DMS 273 treated with DMSO at 0.1 percent for 48 hours (cell line): ENCODE data around the gene MAP3K6.
"Not testable (repeated sequence)": the region's sequence is repeated elsewhere in the genome, so short reads cannot be mapped to it uniquely, and the experiment has no call there.

Source experiments
- DNase-seq: peaks from one replicate; lab custom pipeline; 2025; lab: John Stamatoyannopoulos, UW

The MAP3K6 gene, protein sequence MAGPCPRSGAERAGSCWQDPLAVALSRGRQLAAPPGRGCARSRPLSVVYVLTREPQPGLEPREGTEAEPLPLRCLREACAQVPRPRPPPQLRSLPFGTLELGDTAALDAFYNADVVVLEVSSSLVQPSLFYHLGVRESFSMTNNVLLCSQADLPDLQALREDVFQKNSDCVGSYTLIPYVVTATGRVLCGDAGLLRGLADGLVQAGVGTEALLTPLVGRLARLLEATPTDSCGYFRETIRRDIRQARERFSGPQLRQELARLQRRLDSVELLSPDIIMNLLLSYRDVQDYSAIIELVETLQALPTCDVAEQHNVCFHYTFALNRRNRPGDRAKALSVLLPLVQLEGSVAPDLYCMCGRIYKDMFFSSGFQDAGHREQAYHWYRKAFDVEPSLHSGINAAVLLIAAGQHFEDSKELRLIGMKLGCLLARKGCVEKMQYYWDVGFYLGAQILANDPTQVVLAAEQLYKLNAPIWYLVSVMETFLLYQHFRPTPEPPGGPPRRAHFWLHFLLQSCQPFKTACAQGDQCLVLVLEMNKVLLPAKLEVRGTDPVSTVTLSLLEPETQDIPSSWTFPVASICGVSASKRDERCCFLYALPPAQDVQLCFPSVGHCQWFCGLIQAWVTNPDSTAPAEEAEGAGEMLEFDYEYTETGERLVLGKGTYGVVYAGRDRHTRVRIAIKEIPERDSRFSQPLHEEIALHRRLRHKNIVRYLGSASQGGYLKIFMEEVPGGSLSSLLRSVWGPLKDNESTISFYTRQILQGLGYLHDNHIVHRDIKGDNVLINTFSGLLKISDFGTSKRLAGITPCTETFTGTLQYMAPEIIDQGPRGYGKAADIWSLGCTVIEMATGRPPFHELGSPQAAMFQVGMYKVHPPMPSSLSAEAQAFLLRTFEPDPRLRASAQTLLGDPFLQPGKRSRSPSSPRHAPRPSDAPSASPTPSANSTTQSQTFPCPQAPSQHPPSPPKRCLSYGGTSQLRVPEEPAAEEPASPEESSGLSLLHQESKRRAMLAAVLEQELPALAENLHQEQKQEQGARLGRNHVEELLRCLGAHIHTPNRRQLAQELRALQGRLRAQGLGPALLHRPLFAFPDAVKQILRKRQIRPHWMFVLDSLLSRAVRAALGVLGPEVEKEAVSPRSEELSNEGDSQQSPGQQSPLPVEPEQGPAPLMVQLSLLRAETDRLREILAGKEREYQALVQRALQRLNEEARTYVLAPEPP (N-terminal part only)

GRCh38 chr1:27366411-27367159, at the start of gene MAP3K6:
MAP3K6 (minus strand) TSS chr1:27366961; CDS start chr1:27366597, 364 bp downstream.
- DNase-seq = peak; percentile 72

DNA sequence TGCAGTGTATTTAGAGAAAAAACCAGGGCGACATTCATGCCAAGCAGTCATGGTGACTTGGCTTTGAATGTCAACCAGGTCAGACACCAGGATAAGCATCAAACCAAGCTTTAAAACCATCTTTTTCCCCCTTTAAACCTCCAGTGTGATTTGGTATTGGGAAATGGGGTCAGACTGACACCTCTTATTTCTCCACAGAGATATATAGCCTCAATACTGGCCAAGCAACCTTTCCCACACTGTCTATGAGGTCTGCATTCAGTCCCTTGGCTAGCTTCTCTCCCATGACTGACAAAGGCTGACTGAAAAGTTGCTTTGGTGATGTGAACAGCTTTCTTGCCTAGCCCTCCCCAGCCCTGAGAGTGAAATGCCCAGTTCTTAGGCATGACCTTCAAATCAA, 47.3 kb upstream of the MAP3K6 start:
- no peak for DNase-seq

- DNase-seq = no peak
These were observed 46.2 kb upstream of the MAP3K6 start for GRCh38 chr1:27413004-27413403.

- DNase-seq = no peak
These were observed 45.7 kb upstream of the MAP3K6 start for GRCh38 chr1:27412502-27412901.

GRCh38 chr1:27410709-27411108, 43.9 kb upstream of the MAP3K6 start:
- DNase-seq = no peak

DNA sequence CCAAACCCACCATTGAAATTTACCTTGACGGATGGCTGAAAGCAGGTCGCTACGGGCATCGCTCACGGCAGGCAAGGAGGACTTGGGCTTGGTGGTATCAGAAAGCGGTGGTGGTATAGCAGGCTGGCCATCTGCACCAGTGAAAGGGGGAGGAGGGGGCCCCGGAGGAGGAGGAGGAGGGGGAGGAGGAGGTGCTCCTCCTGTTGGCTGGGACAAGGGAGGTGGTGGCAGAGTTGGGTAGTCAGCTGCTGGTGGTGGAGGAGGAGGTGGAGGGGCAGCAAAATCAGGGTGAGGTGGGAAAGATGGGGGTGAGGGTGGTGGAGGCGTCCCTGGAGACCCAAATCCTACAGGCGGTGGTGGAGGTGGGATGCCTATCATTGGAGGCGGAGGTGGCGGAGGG, 42.9 kb upstream of the MAP3K6 start:
- no peak for DNase-seq

- DNase-seq = no peak
These were observed 41.4 kb upstream of the MAP3K6 start for GRCh38 chr1:27408151-27408550.

- DNase-seq = not testable (repeated sequence)
These were observed 40.0 kb upstream of the MAP3K6 start for GRCh38 chr1:27406791-27407190.

DNA sequence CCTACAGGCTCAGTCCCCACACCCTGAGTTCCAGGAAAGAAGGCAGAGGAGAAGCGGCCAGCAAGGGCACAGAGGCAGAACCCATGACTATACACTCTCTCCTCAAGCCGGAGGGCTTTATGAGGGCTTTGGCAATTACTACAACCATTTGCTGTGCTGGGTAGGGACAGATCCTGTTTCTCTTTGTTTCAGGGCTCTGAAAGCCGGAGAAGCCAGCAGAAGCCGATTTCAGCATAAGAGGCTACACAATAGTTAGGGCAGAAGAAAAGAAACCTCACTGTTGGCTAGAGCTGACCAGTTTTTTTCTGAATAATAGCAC, 39.6 kb upstream of the MAP3K6 start:
- DNase-seq = no peak

DNA sequence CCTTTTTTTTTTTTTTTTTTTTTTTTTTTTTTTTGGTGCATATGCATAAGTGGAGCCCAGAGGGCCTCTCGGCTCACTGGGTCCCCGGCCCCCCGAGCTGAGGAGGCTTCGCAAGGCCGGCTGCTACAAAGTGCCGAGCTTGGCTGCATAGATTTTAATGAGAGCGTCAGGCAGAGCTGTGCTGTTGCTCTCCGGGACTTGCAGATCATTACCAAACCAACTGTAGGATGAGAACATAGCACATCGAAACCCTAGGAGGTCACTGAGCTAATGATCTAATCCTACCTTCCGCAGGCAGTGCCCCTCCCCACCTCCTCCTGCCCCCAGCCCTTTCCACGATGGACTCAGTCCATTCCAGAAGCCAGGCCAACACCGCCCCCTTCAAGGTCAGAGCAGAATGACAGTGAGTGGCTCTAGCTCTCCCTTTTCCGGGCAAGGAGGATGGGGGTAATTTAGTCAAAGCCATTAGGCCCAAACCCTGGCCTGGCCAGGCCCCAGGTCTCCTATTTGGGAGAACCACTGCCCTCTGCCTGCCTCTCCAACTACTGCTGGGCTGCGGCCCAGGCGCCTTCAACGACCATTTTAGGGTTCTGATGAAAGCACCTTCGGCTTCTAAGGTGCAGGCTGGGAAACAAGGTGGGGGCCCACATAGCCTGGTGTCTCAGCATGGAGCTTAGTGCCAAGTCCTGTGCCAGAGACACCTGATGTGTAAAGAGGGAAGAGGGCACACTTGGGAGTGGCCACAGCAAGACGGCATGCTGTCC, 39.0 kb upstream of the MAP3K6 start:
- not testable (repeated sequence) for DNase-seq

DNA sequence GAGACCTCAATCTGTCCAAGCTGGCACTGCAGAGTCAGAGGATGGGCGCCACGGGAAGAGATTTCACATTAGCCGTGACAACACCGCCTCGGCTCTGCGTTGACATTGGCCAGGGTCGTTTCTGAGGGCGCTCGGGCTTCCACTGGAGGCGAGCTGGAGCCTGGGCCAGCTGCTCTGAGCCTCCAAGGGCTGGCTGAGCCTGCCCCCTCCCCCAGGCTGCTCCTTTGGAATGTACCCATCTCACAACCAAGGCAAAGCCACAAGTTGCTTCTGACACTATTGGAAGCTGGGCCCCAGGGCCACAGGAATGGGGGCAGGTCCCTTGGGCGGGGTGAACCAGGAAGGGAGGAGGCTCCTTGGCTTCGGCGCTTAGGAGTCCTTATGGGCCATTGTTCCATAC, 38.3 kb upstream of the MAP3K6 start:
- DNase-seq = no peak

DNA sequence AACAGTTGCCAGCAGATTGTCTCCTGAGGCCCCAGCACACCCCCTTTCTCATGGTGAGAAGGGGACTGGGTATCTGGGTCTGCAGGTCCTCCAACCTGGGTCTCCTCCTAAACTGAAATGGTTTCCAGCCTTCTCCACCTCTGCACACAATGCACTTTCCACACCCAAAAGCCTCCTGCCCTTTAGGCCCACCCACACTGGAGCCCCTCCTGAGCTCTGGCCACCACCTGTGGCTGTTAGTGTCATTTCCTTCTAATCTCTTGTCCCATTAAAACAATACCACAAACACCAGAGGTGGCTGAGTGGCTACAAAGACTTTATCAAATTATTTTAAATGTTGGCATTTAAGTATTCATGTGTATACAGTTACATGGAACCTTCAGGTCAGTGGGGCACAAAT, 37.2 kb upstream of the MAP3K6 start:
- DNase-seq = no peak

DNA sequence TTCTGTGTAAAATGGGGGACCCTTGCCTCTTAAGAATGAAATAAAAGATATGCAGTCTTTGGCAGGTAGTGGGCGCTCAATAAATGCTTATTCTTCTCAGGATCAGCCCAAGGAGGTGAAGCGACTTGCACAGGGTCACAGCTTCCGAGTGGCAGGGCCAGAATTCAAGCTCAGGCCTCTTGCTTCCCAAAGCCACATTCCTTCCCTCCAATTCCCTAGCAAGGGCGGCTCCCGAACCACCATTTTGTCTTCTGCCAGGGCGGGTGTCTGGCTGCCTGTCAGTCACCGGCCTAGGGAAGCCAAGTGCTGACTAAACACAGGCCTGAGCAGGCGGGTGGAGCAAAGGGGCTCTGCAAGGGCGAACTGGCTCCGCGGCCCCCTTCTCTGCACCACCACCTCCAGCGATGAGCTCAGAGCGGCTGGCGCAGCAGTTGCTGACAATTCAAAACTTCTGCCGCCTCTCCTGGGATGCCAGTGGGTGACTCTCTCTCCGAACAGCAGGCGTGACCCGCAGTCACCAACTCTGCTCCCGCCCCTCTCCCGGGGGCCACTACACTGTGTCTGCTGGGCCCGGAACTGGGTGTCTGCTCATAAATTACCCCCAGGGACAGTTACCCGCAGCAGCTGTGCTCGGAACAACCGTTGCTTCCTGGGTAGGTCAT, 36.4 kb upstream of the MAP3K6 start:
- no peak for DNase-seq

GRCh38 chr1:27402349-27402754, 35.6 kb upstream of the MAP3K6 start:
- DNase-seq = peak; percentile 26

DNA sequence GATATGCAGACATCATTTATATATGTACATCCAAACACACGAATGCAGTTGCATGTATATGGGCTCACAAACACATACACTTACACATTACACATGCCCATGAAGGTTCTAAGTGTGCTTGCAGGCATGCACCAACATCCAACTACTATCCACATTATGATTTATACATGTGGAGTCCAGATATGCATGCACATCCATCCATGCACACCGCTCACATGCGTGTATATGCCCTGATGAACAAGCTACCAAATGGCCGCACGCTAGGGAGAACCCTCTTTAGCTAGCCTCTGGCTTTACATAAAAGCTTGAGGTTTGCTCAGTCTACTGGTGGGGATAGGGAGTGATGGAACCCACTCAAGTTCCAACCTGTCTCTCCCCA, 34.2 kb upstream of the MAP3K6 start:
- no peak for DNase-seq

GRCh38 chr1:27400082-27400962, 33.6 kb upstream of the MAP3K6 start:
- no peak for DNase-seq

- no peak for DNase-seq
These were observed 32.7 kb upstream of the MAP3K6 start for GRCh38 chr1:27399251-27400025.

- no peak for DNase-seq
These were observed 31.8 kb upstream of the MAP3K6 start for GRCh38 chr1:27398405-27399149.
